ENCODE results near the gene RRP1. TPM values are rescaled to one million over a fixed set of nuclear protein-coding genes. Genes with fewer than 3 reads are reported as not detected.

Gene RRP1
- total RNA-seq, 4 donors from 2014 or later: 11.1 to 32.2 (median 12.9) TPM

DNA sequence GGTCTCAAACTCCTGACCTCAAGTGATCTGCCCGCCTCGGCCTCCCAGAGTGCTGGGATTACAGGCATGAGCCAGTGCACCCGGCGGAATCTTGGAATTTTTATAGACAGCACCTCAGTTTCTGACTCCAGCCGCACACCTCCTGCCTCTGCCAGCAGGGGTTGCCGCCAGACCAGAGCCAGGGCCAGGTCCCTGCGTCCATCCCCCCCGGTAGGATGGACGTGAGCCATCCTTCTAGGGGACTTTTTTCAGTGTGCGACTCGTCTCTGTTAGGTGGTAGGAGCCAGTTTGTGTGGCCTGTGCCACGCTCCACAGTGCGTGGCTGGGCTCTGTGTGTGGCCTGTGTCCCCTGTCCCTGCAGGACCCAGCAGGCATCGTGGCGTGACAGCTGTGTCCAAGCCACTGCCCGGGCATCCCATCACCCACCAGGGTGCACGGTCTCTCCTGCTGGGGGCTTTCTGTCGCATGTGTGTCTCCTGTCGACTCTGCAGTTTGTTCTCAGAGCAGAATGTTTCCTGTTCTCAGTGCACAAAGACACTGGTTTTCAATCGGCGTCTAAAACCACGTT is 28.9 kb upstream of the RRP1 start:
- Histone ChIP-seq H3K4me3 (no peak overlapping the region), H3K27ac (no peak overlapping the region), H3K4me1 (no peaks in the 10 kb centered on the region), H3K27me3 (no peaks in the 10 kb centered on the region), H3K9me3 (no peaks in the 10 kb centered on the region), H3K36me3 (peaks cover 0 to 49% (median 0%) of the 10 kb centered on the region in 3 donors)
- no peak for TF ChIP-seq POLR2A (IDR thresholded peaks at IDR 0.05)
- TF ChIP-seq CTCF (IDR thresholded peaks at IDR 0.05): no peak
- DNase-seq: no peak

- H3K9me3 ChIP-seq: no peaks in the 10 kb centered on the region
- H3K27me3 ChIP-seq: no peaks in the 10 kb centered on the region
- DNase-seq: no peak
- peaks cover 0 to 35% (median 0%) of the 10 kb centered on the region in 3 donors for H3K36me3 ChIP-seq
- H3K4me1 ChIP-seq: peaks cover 0 to 6% (median 0%) of the 10 kb centered on the region in 4 donors
- H3K4me3 ChIP-seq: no peak overlapping the region
- TF ChIP-seq POLR2A (IDR thresholded peaks at IDR 0.05) (no peak), CTCF (IDR thresholded peaks at IDR 0.05) (no peak)
- H3K27ac ChIP-seq: no peak overlapping the region
Measured at GRCh38 chr21:43761886-43762285, 27.5 kb upstream of the RRP1 start.

DNA sequence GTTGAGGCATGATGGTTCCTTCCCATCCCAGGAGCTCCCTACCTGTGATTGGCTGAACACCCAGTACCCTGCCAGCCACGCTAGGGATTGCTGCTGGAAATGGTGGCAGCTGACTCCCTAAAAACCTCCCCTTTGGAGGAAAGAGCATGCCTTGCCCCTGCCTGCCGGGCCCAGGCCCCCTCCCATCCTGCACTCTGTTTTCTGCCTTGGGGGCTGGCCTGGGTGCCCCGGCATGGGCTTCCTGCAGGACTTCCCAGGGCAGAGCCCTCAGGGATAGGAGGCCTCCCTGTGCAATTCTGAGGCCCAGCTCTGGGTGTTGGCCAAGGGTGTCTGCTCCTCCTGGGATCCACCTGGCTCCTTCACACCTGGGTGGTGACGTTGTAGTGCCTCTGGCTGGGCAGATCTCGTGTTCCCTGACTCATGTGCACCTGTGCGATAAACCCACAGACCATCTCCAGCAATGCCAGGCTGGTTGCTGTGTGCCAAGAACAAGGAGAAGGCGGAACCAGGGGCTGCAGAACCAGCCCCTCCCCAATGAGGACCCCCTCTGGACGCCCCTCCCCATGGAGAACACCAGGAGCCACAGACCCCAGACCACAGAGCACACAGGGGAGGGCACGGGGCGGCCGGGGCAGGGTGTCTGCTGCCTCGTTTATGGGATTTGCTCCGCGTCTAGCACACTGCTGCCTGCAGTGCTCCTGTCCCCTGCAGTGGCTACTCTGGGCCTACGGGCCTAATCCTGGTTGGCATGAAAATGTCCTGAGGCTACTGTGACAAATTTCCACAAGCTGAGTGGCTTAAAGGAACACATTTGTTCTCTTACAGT is 26.9 kb upstream of the RRP1 start:
- peaks cover 0 to 12% (median 0%) of the 10 kb centered on the region in 4 donors for H3K4me1 ChIP-seq
- DNase-seq: no peak
- H3K27ac ChIP-seq: no peak overlapping the region
- no peaks in the 10 kb centered on the region for H3K9me3 ChIP-seq
- TF ChIP-seq CTCF (IDR thresholded peaks at IDR 0.05) (no peak), POLR2A (IDR thresholded peaks at IDR 0.05) (no peak)
- H3K4me3 ChIP-seq: no peak overlapping the region
- peaks cover 0 to 28% (median 0%) of the 10 kb centered on the region in 3 donors for H3K36me3 ChIP-seq
- H3K27me3 ChIP-seq: no peaks in the 10 kb centered on the region

GRCh38 chr21:43763901-43764523 is 25.4 kb upstream of the RRP1 start:
- DNase-seq: no peak
- Histone ChIP-seq H3K27me3 (no peaks in the 10 kb centered on the region), H3K27ac (no peak overlapping the region), H3K4me3 (no peak overlapping the region), H3K9me3 (no peaks in the 10 kb centered on the region), H3K4me1 (peaks cover 0 to 24% (median 1%) of the 10 kb centered on the region in 4 donors), H3K36me3 (peaks cover 0 to 25% (median 0%) of the 10 kb centered on the region in 3 donors)
- no peak for TF ChIP-seq CTCF (IDR thresholded peaks at IDR 0.05)
- TF ChIP-seq POLR2A (IDR thresholded peaks at IDR 0.05): no peak

DNA sequence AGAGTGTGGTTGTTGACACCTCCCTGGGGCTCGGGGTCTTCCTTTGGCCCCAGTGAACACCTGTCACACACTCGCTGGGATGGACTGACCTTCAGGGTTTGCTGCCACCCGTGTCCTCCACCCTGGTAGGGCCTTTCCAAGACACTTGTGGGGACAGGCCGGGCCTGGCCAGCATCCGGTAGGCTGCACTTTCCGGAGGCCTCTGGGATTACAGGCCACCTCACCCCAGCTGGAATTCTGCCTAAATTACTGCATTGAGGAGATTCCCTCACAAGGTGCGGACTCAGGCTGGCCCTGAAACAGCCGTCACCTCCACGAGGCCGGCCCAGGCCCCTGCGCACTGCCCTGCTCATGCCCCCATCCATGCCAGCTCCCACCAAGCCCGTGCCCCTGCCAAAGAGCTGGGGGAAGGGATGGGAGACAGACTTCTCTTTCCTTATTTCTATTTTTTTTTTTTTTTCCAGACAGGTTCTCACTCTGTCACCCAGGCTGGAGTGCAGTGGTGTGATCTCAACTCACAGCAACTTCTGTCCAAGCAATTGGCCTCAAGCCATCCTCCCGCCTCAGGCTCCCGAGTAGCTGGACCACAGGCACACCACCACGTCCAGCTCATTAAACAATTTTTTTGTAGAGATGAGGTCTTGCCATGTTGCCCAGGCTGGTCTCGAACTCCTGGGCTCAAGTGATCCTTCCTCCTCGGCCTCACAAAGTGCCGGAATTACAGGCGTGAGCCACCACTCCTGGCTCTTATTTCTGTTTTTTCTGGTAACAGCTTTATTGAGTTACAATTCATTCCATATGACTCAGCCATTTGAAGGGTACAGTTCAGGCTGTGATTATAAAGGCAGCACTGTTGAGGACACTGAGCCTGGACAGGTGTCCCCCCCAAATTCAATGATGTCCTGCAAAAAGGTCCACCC is 24.5 kb upstream of the RRP1 start:
- Histone ChIP-seq H3K4me1 (peaks cover 0 to 24% (median 1%) of the 10 kb centered on the region in 4 donors), H3K9me3 (no peaks in the 10 kb centered on the region), H3K36me3 (peaks cover 0 to 17% (median 0%) of the 10 kb centered on the region in 3 donors), H3K4me3 (no peak overlapping the region), H3K27ac (no peak overlapping the region), H3K27me3 (no peaks in the 10 kb centered on the region)
- TF ChIP-seq POLR2A (IDR thresholded peaks at IDR 0.05): no peak
- no peak for TF ChIP-seq CTCF (IDR thresholded peaks at IDR 0.05)
- DNase-seq: no peak

Data from Peyer's patch (tissue), 4 donors.